Measurements from ENCODE around the gene CORIN. TPM values are rescaled to one million over a fixed set of nuclear protein-coding genes. Genes with fewer than 3 reads are reported as not detected.

Gene CORIN
- total and polyA plus RNA-seq, 10 of the 15 experiments (the other 5 are each of a cell fraction or from before 2014, with no cell fraction given): 0.02 to 0.45 (median 0.09) TPM; not detected in 3

DNA sequence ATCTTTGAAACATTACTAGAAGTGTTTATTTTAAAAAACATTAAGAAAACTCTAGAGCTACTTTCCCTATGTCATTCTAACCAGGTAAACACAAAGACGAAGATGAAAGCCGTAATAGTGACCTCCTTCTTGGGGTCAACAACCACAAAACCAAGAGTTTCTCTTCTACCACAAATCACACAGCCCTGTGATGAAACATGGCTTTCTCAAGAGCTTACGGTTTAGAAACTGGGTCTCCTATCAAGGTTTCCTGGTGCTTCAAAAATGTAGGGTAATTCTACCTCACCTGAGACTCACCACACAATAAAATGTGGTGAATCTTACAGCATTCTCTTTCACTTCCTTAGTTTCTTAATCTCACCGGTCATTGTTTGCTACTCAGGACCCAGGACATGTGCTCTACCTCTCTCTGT lies 50.9 kb downstream of the CORIN start (continued):
- TF ChIP-seq IRF4 (IDR thresholded peaks at IDR 0.05; ENCODE audit: low read depth, low read length): peak; percentile 53; the same call in 1 of the 2 replicates
- TF ChIP-seq, protein P1, sequence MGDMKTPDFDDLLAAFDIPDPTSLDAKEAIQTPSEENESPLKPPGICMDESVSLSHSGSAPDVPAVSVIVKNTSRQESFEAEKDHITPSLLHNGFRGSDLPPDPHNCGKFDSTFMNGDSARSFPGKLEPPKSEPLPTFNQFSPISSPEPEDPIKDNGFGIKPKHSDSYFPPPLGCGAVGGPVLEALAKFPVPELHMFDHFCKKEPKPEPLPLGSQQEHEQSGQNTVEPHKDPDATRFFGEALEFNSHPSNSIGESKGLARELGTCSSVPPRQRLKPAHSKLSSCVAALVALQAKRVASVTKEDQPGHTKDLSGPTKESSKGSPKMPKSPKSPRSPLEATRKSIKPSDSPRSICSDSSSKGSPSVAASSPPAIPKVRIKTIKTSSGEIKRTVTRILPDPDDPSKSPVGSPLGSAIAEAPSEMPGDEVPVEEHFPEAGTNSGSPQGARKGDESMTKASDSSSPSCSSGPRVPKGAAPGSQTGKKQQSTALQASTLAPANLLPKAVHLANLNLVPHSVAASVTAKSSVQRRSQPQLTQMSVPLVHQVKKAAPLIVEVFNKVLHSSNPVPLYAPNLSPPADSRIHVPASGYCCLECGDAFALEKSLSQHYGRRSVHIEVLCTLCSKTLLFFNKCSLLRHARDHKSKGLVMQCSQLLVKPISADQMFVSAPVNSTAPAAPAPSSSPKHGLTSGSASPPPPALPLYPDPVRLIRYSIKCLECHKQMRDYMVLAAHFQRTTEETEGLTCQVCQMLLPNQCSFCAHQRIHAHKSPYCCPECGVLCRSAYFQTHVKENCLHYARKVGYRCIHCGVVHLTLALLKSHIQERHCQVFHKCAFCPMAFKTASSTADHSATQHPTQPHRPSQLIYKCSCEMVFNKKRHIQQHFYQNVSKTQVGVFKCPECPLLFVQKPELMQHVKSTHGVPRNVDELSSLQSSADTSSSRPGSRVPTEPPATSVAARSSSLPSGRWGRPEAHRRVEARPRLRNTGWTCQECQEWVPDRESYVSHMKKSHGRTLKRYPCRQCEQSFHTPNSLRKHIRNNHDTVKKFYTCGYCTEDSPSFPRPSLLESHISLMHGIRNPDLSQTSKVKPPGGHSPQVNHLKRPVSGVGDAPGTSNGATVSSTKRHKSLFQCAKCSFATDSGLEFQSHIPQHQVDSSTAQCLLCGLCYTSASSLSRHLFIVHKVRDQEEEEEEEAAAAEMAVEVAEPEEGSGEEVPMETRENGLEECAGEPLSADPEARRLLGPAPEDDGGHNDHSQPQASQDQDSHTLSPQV (IDR thresholded peaks at IDR 0.05): peak; percentile 24; the same call in 1 of the 2 replicates
- peak; percentile 87 for TF ChIP-seq SPI1 (IDR thresholded peaks at IDR 0.05; ENCODE audit: borderline replicate concordance, insufficient read depth, low read depth, low read length)
- TF ChIP-seq ZBTB33 (IDR thresholded peaks at IDR 0.05): no peak
- TF ChIP-seq NFIC (IDR thresholded peaks at IDR 0.05; ENCODE audit: low read depth, low read length): peak; percentile 74
- no peak for TF ChIP-seq SIN3A (IDR thresholded peaks at IDR 0.05; ENCODE audit: low read depth, low read length)
- TF ChIP-seq, protein P2, sequence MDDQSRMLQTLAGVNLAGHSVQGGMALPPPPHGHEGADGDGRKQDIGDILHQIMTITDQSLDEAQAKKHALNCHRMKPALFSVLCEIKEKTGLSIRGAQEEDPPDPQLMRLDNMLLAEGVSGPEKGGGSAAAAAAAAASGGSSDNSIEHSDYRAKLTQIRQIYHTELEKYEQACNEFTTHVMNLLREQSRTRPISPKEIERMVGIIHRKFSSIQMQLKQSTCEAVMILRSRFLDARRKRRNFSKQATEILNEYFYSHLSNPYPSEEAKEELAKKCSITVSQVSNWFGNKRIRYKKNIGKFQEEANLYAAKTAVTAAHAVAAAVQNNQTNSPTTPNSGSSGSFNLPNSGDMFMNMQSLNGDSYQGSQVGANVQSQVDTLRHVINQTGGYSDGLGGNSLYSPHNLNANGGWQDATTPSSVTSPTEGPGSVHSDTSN (IDR thresholded peaks at IDR 0.05; ENCODE audit: insufficient replicate concordance, low read depth, low read length): no peak
- peak; percentile 54; the same call in 1 of the 2 replicates for TF ChIP-seq EED (IDR thresholded peaks at IDR 0.05; ENCODE audit: low read depth)
- TF ChIP-seq, protein P3, sequence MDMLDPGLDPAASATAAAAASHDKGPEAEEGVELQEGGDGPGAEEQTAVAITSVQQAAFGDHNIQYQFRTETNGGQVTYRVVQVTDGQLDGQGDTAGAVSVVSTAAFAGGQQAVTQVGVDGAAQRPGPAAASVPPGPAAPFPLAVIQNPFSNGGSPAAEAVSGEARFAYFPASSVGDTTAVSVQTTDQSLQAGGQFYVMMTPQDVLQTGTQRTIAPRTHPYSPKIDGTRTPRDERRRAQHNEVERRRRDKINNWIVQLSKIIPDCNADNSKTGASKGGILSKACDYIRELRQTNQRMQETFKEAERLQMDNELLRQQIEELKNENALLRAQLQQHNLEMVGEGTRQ (IDR thresholded peaks at IDR 0.05; ENCODE audit: borderline replicate concordance, low read depth, low read length): no peak
- no peak for TF ChIP-seq TCF7 (IDR thresholded peaks at IDR 0.05; ENCODE audit: borderline replicate concordance)
- peak; percentile 29 to 68; a peak in 2 of 4 replicates for TF ChIP-seq EP300 (IDR thresholded peaks at IDR 0.05; ENCODE audit: borderline replicate concordance in 1 of 2, control insufficient read depth in 1 of 2, low read depth in 2 of 2, low read length in 2 of 2)
- no peak for TF ChIP-seq NFXL1 (IDR thresholded peaks at IDR 0.05; ENCODE audit: borderline replicate concordance)
- no peak for TF ChIP-seq KLF5 (IDR thresholded peaks at IDR 0.05; ENCODE audit: partially characterized antibody)

All from GM12878 (cell line).